NCI-H1105 (cell line): ENCODE results near the gene GJD3.

Source experiments
- DNase-seq: peaks from one replicate; lab custom pipeline; 2025; lab: John Stamatoyannopoulos, UW

GJD3 gene

DNA sequence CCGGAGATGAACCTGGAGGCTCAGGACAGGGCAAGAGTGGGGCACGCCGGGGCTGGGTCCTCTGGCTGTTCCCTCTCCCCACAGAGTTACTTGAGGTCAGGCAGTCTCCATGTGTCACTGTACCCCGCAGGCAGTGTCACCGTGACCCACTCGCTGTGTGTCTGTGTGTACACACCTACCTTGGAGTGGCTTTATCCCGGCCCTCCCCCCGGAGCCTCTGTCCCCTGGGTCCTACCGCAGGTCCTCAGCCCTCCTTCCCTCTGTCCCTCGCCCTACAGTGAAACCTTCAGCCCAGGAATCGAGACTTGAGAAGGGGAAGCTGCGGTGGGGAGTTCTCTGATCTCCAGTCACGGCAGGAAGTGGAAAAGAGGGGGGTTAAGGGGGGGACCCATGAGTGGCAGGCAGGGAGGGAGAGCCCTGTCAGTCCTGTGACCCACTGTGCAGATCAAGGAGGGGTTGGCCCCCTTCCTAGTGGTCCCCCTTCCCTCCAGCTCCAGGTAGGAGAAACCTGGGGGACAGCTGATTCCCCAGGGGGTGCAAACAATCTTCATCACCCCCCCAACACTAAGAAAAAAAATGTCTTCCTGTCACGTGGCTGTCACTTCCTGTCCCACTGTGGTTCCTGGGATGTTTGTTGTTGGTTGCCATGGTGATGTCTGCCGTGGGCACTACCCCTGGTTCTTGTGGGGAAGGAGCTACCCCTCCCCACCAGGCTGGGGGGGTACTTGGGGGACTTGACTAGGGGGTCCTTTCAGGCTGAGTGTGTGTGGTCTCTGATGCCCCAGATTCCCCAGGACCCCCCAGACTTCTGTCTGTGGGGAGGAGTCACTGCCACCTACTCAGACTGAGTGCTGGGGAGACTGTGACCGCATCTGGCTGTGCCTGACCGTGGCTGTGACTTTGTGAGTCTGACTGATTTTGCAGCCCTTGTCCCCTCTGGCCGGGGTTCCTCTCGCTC lies 41.9 kb downstream of the GJD3 start:
- no peak for DNase-seq

DNA sequence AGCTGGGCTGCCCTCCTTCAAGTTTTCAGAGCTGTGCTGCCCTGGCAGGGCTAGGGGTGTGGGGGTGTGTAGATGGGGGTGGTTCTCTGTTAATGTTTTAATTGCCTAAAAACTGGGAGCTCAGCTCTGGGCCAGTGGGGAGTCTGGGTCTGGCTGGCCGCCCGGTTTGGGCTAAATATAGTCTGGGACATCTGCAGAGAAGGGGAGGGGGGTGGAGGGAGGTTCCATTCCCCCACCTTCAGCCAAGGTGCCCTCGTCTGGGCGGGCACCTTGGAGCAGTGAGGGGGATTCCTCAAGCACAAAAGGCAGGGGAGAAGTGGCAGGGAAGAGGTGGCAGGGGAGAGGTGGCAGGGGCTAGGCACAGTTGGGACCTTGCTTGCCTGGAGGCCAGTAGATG lies 42.6 kb downstream of the GJD3 start:
- no peak for DNase-seq

DNA sequence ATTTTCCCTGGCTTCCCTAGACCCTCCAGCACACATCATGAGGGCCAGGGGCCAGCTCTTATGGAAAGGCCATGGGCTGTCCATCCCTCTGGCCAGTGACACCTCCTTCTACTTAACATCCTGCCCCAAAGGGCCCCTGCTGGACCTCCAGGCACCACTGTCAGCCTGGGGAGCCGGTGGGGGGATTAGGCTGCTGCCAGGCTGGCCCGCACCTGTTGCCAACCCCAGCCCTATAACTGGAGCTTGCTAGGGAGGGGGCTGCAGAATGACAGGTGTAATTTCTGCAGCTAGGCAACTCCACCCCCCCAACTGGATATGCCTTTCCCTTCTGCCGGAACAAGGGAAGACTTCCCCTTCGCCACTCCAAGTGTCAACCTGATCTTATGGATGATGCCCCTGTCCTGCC lies 43.0 kb downstream of the GJD3 start:
- no peak for DNase-seq

DNA sequence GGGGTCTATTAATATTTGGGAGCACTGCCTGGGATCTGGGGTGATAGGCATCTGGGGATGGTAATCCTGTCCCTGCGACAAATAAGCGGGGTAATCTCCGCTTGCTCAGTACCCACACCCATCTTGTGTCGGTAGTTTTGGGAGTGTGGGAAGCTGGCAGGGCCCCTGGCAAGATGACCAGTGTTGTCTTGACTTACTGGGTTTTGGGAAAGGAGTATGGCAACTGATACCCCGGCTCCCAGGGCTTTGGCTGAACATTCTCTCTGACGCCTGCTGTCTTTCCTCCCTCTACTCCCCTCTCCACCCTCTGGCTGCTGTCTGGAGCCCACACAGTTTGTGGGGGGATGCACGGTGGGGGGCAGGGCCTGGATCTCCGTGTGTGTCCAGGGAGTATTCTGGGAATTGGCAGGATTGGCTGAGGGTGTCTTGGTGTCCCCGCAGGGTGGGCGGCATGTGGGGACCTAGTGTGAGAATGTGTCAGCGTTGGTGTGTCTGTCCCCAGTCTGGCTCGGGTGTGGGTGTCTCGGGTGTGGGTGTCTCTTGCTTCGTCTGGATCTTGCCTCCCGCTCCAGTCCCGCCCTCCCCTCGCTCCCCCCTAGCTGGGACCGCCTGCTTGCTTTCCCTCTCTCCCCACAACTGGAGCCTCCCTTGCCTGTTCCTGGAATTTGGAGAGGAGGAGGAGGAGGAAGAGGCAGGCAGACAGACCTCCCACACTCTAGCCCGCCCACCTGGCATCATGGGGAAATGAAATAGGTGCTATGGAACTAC lies 43.6 kb downstream of the GJD3 start:
- no peak for DNase-seq

DNA sequence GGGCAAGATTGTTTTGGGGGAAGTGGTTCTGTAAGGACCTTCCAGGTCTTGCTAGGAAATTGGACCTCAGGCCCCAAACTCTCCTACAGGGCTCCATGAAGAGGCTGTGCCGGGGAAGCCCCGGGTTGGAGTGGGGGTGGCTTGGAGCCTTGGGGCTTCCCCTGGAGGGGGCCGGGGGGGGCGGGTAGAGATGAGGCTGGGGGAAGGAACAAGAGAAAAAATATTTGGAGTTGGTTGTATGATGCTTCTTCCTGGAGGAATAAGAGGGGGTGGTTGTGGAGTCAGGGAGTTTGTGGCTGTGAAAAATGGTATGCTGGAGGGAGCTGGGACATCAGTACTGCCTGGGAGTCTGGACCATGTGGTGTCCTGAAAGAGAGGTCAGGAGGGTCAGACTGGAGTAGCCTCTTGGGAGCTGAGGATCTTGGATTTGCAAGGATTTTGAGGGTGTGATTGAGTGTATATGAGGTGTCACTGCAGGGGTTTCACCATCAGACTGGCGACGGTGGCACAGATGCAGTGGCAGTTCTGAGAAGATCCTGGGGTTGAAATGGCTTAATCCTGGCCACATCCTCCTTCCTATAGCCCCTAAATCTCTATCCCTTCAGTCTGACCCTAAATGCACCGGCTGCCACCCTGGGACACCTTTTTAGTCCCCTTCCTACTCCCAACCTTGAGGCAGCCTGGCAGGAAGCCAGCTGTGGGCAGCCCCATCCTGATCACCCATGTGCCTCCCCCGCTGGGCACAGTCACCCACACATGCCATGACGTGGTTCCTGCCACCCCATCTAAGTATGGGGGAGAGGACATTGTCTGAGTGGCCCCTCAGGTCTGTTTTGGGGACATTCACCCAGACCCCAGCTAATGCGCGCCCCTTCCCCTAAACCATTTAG lies 44.6 kb downstream of the GJD3 start:
- DNase-seq = no peak

DNA sequence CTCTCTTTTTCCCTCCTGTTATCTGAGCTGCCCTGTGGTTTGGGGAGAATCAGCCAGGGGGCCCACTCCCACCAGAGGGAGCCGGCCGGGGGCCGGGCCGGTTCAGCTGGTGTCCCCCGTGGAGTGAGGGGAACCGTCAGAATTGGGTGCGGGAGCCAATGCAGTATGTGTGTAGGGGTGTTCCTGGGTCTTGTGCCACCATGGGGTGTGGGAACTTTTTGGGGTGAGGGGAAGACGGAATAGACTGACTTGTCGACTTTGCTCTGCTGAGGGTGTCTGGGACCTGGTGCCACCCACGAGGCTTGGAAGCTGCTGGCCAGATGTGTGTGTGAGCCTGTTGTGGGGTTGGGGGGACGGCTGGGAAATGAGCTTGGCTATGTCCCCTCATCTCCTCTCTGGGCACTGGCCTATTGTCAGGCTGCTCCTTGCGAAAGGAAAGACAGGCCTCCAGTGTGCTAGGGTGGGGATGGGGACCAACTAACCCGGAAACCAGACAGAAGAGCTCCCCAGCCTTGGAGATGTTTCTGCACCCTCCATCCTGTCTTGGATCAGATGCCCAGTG lies 45.6 kb downstream of the GJD3 start:
- DNase-seq = no peak

DNA sequence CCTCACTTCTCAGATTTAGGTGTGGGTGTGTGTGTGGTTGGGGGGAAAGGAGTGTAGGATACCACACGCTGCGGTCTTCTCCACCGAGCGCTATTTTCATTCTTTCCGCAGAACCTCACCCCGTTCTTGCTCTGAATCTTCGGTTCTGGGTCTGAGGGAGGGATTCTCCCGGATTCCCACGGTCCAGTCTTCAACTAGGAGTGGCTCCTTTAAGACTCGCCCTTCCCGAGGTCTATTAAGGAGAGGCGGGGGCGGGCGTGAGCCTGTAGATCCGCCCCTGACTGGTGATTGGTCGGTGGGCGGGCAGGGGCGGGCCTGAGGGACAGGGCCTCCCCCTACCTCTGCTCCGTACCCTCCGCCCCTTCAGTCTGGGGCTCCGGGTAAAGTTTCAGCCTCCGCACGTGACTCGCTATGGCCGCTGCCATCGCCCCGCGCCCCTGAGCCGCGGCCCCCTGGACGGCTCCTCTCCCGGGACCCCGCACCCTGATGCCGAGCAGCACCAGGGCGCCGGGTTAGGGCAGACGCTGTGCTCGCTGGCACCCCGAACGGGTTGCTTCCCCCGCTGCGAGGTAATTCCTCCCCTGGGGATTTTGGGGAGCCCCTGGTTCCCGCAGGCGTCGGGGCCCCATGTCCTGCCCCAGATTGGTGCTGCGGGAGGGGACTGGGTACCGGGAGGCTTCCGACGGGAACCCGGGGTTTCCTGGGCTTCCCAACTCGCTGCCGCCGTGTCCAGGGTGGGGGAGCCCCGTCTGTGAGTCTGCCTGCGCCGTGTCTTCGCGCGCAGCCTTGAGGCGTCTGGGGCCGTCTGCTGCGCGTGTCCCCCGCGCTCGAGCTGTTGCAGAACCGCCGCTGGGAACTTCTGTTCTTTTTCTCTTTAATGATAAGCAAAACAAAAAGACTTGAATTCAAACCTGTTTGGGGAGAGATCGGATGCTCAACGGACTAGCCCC lies 46.4 kb downstream of the GJD3 start:
- peak; percentile 79 for DNase-seq

DNA sequence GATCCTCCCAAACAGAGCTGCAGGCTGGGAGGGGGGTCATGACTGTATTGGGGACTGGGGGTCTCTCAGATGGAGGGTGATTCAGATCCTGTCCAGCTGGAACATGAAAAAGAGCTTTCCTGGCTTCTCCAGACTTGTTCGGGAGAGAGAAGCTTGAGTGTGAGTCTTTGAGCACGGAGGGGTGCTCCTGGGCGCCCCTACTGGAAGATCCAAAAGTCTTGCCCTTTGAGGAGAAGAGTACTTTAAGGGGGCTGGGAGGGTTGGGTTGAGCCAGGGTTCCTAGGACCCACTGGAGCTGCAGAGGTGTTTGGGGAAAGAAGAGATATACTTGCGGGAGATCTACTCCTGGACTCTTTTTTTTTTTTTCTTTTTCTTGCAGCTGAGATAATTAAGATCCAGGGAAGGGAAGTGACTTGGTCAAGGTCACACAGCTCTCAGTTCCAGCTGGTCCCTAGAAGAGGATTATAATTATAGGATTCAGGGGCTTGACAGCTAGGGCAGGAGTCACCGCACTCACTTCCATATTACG lies 47.1 kb downstream of the GJD3 start:
- DNase-seq = no peak

DNA sequence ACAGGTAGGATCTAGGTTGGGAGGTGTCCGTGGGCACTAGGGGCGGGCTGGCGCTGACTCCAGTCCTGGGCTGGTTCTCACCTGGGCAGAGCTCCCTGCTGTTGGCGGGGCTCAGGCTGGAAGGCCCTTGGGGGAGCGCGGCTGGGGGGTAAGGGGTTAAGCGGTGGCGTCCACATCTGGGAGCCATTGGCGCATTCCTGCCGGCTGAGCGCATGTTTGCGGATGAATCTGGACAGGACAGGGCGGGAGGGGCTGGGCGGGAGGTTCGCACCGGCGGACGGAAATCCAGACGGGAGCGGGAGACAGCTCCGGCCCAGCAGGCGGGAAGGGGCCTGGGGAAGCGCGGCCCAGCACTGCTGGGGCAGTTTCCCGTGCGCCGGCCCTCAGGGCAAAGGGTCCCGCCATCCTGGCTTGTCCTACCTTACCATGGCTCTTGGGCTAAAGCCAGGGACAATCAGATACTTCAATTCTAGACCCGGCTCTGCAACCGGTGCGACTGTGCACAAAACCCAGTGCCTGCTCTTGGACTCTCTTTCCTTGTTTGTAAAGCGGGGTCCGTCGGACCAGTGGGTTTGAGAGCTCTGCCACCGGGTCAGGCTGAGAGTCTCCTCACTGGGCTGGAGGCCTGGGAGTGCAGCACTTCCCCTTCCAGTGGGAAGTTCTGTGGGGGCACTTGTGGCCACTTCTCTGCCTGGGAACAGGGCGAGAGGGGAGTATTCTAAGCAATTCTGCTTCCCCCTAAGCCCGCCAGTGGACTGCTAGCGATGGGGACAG lies 47.8 kb downstream of the GJD3 start:
- DNase-seq = no peak

DNA sequence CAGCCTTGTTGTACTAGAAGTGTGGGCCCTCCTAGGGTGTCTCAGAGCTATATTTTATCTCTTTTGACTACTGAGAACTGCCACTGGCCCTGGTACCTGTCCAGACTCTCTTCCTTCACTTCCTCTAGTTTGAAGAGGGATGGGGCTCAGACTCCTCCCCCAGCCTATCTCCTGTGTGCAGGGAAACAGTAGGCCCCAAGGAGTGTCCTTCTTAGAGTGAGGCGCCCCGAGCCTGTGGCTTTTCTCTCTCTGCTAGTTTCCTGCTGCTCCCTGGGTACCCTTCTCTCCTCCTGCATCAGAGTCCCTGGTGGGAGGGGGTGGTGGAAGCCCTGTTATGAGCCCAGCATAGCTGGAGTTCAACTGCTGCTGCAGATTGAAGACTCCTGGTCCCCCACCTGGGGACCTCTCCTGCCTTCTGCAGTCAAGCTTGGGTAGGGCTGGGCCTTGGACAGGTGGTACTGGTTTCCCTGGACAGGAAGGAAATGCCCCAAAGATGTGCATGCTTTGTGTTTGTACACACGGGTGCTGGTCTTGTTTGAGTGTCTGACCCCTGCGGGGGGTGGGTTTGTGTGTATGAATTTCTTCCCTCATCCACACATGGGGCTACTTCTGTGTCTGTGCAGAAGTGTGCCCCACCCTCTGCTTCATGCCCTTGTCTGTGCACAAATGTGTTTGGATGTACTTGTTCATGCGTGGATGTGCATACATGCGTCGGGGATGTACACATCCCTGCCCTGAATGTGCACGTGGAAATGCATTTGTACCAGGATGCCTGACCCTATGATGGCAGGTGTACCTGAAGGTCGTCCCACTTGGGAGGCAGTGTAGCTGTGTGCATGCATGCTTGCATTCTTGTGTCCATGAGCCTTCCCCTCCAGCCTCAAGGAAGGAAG lies 48.6 kb downstream of the GJD3 start:
- no peak for DNase-seq

DNA sequence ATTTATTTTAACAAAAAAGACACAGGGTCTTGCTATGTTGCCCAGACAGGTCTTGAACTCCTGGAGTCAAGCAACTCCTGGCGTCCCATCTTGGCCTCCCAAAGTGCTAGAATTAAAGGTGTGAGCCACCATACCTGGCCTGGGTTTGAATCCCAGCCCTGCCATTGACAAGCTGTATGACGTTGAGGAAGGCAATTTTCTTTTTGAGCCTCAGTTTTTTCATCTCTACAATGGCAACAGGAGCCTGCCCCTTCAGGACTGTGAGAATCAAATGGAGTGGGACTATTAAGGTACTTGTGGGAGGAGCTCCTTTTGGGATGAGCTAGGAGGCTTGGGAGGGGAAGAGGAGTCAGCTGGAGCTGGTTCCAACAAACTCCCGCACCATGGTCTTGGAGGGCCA lies 49.3 kb downstream of the GJD3 start:
- no peak for DNase-seq

DNA sequence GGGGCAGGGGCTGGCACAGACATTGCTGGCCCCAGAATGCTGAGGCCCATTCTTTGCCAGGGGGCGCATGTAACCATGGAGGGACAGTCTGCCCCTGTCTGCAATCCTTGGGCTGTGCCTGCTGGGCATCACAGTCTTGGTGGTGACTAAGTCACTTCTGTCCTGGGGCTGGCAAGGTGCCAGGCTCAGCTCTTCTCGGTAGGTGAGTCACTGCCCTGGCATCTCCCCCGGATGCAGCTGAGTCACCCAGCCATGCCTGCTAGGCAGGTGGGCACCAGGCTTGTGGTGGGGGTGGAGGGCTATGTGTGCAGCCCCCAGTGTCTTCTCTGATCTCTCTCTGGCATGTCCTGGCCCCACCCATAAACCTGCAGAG lies 50.0 kb downstream of the GJD3 start:
- peak; percentile 85 for DNase-seq

DNA sequence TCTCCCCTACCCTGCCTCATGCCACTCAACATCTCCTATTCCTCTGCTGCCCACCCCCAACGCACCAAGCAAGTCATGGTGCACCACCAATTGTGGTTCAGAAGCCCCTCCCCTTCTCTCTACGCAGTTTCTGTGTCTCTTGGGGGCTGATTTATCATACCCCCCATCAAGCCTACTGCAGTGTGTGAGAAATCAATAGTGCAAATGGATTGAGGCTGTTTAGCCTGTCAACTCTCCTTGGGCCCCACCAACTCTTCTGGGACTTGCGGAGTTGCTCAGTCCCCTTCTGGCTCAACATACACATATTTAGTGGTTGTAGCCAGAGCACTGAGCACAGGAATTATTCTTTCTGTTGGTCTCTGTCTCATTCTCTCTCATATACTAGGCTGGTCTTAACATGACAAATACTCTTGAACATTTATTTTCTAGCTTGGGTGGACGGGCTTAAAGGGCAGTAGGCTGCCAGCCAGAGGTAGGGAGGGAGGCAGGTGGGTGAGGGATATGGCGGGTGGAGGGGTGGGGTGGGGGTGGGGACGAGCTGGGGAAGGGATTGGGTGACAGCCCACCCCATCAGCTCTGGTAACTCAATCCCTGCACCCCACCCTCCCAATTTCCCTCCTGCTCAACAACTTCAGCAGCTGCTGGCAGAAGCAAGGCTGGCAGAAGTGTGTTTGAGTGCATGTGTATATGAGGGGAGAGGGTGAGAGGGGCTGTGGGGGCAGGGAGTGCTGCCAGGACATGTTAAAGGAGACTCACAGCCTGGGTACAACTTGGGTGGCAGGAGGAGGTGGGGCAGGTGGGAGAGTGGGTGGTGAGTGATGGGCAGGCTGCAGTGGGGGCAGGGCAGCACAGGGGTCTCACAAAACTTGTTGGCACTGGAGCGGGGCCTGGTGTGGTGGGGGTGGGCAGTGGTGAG lies 50.6 kb downstream of the GJD3 start:
- DNase-seq = peak; percentile 87
